ENCODE measurements around the gene SLC17A3.

Gene SLC17A3

GRCh38 chr6:25889877-25890853 is 16.1 kb upstream of the SLC17A3 start:
- DNase-seq: no peak

GRCh38 chr6:25888626-25889025 is 14.6 kb upstream of the SLC17A3 start:
- DNase-seq: no peak

- no peak for DNase-seq
Measured at GRCh38 chr6:25886066-25886465, 12.0 kb upstream of the SLC17A3 start.

GRCh38 chr6:25883991-25884390 is 9.9 kb upstream of the SLC17A3 start:
- DNase-seq: no peak

GRCh38 chr6:25883536-25883935 is 9.5 kb upstream of the SLC17A3 start:
- DNase-seq: no peak

GRCh38 chr6:25882051-25882496 is 8.0 kb upstream of the SLC17A3 start:
- DNase-seq: no peak

- DNase-seq: no peak
Measured at GRCh38 chr6:25880601-25881000, 6.6 kb upstream of the SLC17A3 start.

- DNase-seq: no peak
Measured at GRCh38 chr6:25878721-25879322, 4.8 kb upstream of the SLC17A3 start.

GRCh38 chr6:25875926-25876602 is 2.0 kb upstream of the SLC17A3 start:
- no peak for DNase-seq

GRCh38 chr6:25875563-25875905 is 1.5 kb upstream of the SLC17A3 start:
- no peak for DNase-seq

- DNase-seq: no peak
Measured at GRCh38 chr6:25874822-25875562, 949 bp upstream of the SLC17A3 start.

GRCh38 chr6:25872814-25873213 is 1.2 kb downstream of the SLC17A3 start:
- no peak for DNase-seq

GRCh38 chr6:25869840-25870239 is 4.2 kb downstream of the SLC17A3 start:
- DNase-seq: no peak

GRCh38 chr6:25868436-25869183 is 5.4 kb downstream of the SLC17A3 start:
- DNase-seq: no peak

- DNase-seq: no peak
Measured at GRCh38 chr6:25866011-25866410, 8.0 kb downstream of the SLC17A3 start.

GRCh38 chr6:25863360-25863759 is 10.7 kb downstream of the SLC17A3 start:
- DNase-seq: no peak

- DNase-seq: no peak
Measured at GRCh38 chr6:25862199-25862598, 11.8 kb downstream of the SLC17A3 start.

- no peak for DNase-seq
Measured at GRCh38 chr6:25852756-25853155, 21.3 kb downstream of the SLC17A3 start.

- no peak for DNase-seq
Measured at GRCh38 chr6:25851961-25852360, 22.1 kb downstream of the SLC17A3 start.

- no peak for DNase-seq
Measured at GRCh38 chr6:25844518-25844917, 29.5 kb downstream of the SLC17A3 start.

GRCh38 chr6:25842526-25842925 is 31.5 kb downstream of the SLC17A3 start:
- DNase-seq: no peak

Measured in SIG-M5 (cell line).